HG02884 (cell line): ENCODE results near the gene MIEF1.

ENCODE experiments used
- ATAC-seq: cut with Tn5 transposase; IDR thresholded peaks from one replicate; pipeline ENCODE4 v1.9.1; 2021; ENCODE audit warnings: mild to moderate bottlenecking, moderate library complexity; ENCODE audit not compliant: unreplicated experiment

MIEF1 gene

DNA sequence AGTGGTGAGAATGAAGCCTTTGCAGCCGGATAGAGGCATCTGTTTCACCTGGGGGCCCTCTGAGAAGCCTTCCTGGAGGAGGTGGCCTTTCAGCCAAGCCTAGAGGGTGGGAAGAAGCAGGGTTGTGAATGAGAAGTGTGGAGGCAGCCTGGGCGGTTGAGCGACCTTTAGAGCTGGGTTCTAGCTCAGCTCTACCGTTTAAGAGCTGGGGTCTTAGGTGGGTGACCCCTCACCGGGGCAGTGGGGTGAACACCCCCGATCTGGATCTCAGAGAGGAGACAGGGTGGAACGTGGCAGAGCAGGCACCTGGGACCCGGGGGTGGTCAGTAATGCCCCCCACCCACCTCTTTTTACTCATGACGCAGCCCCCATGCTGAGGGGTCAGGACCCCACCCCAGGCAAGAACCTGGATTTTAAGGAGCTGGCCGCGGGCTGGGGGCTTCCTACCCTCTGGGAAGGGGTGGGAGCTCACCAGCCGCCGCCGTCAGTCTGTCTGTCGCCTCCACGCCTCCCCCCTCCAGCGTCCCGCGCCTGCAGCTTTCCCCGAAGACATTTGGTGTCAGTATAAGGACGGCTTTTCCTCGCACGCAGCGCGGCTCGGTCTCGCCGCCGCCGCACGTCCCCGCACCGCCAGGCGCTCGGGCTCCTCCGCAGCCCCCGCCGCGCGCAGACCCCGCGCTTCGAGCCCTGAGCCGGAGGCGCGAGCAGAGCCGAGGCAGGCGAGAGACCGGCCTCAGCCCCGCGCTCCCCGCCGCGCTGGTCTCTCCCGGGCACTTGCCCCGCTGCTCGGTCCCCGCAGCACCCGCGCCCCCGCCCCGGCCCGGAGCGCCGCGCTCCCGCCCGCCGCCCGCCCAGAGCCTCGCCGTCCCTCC lies 55.1 kb downstream of the MIEF1 start:
- ATAC-seq = no peak

DNA sequence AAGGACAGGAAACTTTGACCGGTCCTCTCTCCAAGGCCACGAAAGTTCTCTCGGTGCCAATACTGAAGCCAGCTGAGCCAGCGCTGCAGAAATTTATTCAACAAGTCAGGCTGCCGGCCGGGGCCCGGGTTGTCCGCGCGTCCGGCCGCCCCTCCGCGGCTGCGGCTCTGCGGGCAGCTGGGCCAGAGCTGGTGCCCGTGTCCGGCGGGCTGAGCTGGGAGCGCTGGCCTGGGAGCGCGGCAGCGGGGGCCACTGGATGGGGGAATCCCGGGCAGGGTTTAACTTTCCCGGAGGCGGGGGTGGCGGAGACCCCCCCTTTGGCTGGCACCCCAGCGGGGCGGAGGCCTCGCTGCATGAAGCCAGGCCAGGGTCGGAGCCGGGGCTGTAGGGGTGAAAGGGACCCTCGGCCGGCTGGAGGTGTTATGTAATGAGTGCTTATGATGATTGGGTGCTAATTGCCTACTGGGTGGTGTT lies 56.2 kb downstream of the MIEF1 start:
- ATAC-seq = no peak

DNA sequence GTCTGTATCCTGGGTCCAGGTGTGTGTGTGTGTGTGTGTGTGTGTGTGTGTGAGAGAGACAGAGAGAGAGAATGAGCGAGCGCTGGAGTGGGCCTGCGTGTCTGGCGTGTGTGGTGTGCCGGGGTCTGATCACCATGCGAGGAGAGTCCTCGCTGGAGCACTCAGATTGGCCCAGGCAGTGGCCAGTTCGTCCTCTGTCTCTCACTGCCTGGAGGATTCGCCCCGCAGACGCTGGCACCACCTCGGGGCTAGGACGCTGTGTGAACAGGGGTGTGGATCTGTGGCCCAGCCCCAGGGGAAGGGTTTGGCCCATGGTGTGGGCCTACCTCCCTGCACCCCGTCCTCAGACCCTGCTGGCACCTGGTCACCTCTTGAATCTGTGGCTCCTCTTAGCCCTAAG lies 56.9 kb downstream of the MIEF1 start:
- ATAC-seq = no peak

DNA sequence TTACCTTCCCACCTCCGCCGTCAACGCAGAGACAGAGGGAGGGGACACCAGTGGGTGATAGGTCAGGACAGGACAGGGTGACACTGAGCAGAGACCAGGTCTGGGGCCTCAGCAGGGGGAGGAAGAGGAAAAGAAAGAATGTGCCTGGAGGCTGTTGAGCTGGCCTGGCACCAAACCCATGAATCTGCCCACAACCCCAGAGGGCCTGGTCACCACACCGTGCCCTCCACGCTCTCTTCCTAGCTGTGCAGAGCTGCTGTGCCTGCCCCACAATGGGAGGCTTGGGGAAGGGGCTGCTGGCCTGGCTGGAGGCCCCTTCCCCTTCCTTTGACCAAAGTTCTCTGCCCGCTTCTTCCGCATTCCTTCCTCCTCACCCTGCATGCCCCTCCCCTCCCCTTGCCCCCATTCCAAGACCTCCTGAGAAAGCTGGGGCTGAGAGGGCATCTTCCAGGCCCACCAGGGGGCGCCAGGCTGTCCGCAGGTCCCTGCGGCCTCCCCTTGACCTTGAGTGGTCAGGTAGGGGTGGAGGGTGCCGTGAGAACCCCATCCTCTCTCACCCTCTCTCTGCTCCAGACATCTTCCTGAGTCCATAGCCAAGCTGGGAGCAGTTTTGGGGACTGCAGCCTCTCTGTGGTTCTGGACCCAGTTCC lies 57.5 kb downstream of the MIEF1 start:
- no peak for ATAC-seq

DNA sequence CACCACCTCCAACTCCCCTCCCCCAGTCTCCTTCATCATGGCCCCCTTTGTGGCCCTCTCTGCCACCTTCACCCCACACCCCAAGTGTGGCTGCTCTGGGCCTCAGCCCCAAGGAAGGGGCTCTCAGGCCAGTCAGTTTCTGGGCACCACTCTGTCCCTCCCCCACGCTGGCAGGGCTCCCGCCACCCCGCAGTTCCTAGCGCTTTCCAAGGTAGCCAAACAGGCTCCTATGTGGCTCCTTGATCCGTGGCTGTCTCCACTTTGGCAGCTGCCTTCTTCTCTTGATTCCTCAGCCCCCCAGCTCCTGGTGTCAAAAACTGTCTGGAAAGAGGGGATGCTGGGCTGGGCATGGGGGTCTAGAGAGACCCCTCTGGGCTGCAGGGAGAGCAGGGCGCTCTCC lies 58.0 kb downstream of the MIEF1 start:
- no peak for ATAC-seq

DNA sequence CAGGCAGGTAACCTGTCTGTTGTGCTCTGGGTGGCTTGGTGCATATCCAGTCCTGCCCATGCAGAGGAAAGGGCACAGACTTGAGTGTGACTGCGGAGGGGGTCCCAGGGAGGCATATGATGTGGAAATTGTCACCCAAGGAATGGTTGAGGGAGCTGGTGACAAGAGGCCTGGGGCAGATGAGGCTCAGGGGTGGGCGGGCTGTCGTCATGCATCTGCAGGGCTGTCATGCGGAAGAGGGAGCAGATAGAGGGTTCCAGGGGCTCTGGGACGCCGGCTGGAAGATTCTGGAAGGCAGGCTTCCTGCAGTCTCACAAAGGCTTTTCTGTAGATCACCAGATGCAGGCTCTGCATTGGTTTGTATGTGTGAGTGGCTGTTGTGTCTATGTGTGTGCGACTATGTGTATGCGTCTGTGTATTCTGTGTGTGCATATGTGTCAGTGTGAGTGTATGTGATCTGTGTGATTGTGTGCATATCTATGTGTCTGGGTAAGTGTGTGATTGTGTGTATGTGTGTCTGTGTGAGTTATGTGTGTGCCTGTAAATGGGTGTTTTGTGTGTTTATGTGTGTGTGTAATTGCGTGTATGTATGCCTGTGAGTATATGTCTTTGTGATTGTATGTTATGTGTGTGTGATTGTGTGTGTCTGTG lies 60.9 kb downstream of the MIEF1 start:
- ATAC-seq = no peak

DNA sequence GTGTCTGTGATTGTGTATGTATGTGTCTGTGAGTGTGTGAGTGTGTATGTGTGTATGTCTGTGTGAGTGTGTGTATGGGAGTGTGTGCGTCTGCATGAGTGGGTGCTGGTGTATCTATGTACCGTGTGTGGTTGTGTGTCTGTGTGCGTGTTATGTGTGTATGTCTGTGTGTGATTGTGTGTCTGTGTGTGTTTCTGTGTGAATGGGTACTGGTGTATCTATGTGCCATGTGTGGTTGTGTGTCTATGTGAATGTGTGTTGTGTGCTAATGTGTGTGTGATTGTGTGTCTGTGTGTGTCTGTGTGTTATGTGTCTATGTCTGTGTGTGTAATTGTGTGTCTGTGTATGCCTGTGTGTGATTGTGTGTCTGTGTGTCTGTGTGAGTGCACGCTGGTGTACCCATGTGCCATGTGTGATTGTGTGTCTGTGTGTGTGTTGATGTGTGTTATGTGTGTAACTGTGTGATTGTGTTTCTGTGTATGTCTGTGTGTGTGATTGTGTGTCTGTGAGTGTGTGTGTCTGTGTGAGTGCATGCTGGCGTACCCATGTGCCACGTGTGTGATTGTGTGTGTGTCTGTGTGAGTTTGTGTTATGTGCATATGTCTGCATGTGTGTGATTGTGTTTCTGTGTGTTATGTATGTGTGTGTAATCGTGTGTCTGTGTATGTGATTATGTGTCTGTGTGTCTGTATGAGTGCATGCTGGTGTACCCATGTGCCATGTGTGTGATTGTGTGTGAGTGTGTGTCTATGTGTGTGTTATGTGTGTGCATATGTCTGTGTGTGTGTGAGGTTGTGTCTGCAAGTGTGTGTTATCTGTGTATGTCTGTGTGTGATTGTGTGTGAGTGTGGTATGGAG lies 61.7 kb downstream of the MIEF1 start:
- no peak for ATAC-seq

DNA sequence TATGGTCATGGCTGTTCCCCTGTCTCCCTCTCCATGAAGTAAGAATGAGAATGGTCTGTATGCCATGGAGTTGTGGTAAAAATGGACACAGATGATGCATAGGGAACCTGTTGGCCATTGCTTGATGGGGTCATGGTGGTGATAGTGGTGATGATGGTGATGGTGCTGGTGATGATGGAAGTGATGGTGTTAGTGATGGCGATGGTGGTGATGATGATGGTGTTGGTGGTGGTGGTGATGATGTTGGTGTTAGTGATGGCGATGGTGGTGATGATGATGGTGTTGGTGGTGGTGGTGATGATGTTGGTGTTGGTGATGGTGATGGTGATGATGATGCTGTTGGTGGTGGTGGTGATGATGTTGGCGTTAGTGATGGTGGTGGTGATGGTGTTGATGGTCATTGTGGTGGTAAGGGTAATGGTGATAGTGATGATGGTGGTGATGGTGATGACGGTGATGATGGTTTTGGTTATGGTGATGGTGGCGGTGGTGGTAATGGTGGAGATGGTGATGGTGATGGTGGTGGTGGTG lies 63.4 kb downstream of the MIEF1 start:
- ATAC-seq = no peak

DNA sequence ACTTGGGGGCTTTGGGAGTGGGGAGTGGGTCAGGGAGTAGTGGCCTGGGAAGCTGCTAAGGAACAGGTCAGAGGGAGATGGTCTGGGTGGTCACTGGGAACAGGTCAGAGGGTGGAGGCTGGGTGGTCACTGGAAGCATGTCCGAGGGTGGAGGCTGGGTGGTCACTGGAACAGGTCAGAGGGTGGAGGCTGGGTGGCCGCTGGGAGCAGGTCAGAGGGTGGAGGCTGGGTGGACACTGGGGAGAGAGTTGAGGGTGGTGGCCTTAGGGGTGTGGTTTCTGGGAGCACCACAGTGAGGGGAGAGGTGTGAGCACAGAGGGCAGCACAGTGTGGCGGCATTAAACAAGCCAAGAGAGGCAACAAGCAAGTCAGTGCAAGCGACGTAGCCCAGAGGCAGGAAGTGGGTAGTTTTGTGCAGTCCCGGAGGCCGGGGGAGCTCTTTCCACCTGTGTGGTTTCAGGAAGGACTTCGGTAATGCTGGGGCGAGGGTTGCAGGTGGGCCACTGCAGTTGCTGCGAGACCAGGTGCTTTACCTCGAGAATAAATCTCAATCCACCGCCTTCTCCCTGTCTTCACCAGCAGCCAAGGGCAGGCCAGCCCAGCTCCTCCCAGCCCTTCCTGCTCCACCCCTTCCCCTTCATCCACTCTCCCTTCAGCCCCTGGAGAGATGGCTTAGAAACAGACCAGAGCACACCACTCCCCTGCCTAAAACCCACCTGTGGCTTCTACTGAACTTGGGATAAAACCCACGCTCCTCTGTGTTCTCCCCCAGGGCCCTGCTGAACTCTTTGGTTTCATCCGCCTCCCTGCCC lies 65.3 kb downstream of the MIEF1 start:
- ATAC-seq = no peak
